Panc1 (cell line): ENCODE results near the gene SGK1. TPM values are rescaled to one million over a fixed set of nuclear protein-coding genes. Genes with fewer than 3 reads are reported as not detected.
"Not testable (repeated sequence)": the region's sequence is repeated elsewhere in the genome, so short reads cannot be mapped to it uniquely, and the experiment has no call there.

ENCODE experiments used
- ATAC-seq: fragments of 200-7000 bp; cut with Tn5 transposase; 2 replicates; pipeline ENCODE4 v1.9.1; 2020; ENCODE audit warnings: mild to moderate bottlenecking, moderate library complexity
- BruUV-seq: library from RNA; stranded (reverse); fragments of 400-500 nt; replicated peaks from 2 replicates; lab custom pipeline; 2021; lab: Mats Ljungman, UMichigan
- CTCF ChIA-PET: fragments of 300-600 bp; sonication (Branson Sonifier 250); formaldehyde crosslinking; loops from one replicate; lab custom pipeline; 2022; ENCODE audit warnings: antibody characterized with exemption; lab: Charles Lee
- POLR2A ChIA-PET: fragments of 300-600 bp; sonication (Branson Sonifier 250); formaldehyde crosslinking; loops from one replicate; lab custom pipeline; 2022; ENCODE audit warnings: antibody characterized with exemption; lab: Charles Lee
- DNase-seq: peaks from one replicate; pipeline ENCODE4 v3.0.0-alpha.2; 2010; ENCODE audit warnings: low read depth, low spot score
- H3K27ac ChIP-seq: 2 replicates; pipeline ENCODE4 v1.5.1; 2011; ENCODE audit warnings: mild to moderate bottlenecking, low read length, inconsistent platforms
- H3K27me3 ChIP-seq: fragments of 200-500 bp; sonication (Bioruptor generic); 2 replicates; pipeline ENCODE4 v1.6.0; 2014; ENCODE audit warnings: low read length, inconsistent platforms; ENCODE audit not compliant: control insufficient read depth, insufficient read depth
- H3K36me3 ChIP-seq: fragments of 200-500 bp; sonication (Bioruptor generic); 2 replicates; pipeline ENCODE4 v1.5.1; 2014; ENCODE audit warnings: inconsistent platforms, mild to moderate bottlenecking, low read length, moderate library complexity; ENCODE audit not compliant: control insufficient read depth, insufficient read depth
- H3K4me1 ChIP-seq: 2 replicates; pipeline ENCODE4 v1.5.1; 2011; ENCODE audit warnings: inconsistent platforms, mild to moderate bottlenecking, low read length, moderate library complexity; ENCODE audit not compliant: control insufficient read depth, insufficient read depth
- H3K4me3 ChIP-seq, 2 experiments: 2 replicates each; pipeline ENCODE4 v1.5.1; 2011 to 2012; ENCODE audit warnings: low read depth in 2 of 2, low read length in 2 of 2, mild to moderate bottlenecking in 2 of 2, inconsistent platforms in 1 of 2, moderate library complexity in 1 of 2
- H3K9me3 ChIP-seq: fragments of 200-500 bp; sonication (Bioruptor generic); 2 replicates; pipeline ENCODE4 v1.5.1; 2014; ENCODE audit warnings: low read depth, mild to moderate bottlenecking, inconsistent platforms, low read length, moderate library complexity; ENCODE audit not compliant: control insufficient read depth, insufficient read depth
- POLR2AphosphoS5 ChIP-seq: IDR thresholded peaks from 2 replicates; pipeline ENCODE4 v1.6.1; 2012; ENCODE audit warnings: mild to moderate bottlenecking, low read depth, low read length, moderate library complexity
- SIN3A ChIP-seq: IDR thresholded peaks from 2 replicates; pipeline ENCODE4 v1.6.1; 2012; ENCODE audit warnings: low read depth, mild to moderate bottlenecking, low read length, moderate library complexity, borderline replicate concordance; ENCODE audit not compliant: insufficient read depth
- TCF7L2 ChIP-seq: IDR thresholded peaks from 2 replicates; pipeline ENCODE4 v1.6.1; 2011; ENCODE audit warnings: mild to moderate bottlenecking, low read depth, low read length, inconsistent platforms
- in situ Hi-C: cut with HindIII; loops from 2 replicates; pipeline ENCODE4 v1.10.0; 2016; ENCODE audit warnings: low sequenced_read_pairs, low pct_unique_long_range_greater_than_20kb
- intact Hi-C: fragments of 100-400 bp; cut with micrococcal nuclease; formaldehyde crosslinking; loops from one replicate; pipeline ENCODE4 v1.10.0; 2022; ENCODE audit not compliant: unreplicated experiment
- total RNA-seq: library from RNA; stranded (reverse); gene quantifications from one replicate; pipeline ENCODE4 v1.2.1, GENCODE V29; 2021; ENCODE audit not compliant: unreplicated experiment
- TF ChIP-seq, protein P1 (sequence below), 2 experiments: IDR thresholded peaks; 2 replicates each; pipeline ENCODE4 v1.6.1; 2011 to 2012; ENCODE audit warnings: low read depth in 2 of 2, control low read depth in 1 of 2, low read length in 1 of 2, mild to moderate bottlenecking in 1 of 2, moderate library complexity in 1 of 2; ENCODE audit not compliant: insufficient read depth in 1 of 2
- TF ChIP-seq, protein P2 (sequence below): fragments of 450-650 bp; IDR thresholded peaks from 2 replicates; pipeline ENCODE4 v1.5.1; 2017; ENCODE audit warnings: mild to moderate bottlenecking

Gene SGK1
- total RNA-seq, 1 experiment from 2014 or later: 7.5 TPM

DNA sequence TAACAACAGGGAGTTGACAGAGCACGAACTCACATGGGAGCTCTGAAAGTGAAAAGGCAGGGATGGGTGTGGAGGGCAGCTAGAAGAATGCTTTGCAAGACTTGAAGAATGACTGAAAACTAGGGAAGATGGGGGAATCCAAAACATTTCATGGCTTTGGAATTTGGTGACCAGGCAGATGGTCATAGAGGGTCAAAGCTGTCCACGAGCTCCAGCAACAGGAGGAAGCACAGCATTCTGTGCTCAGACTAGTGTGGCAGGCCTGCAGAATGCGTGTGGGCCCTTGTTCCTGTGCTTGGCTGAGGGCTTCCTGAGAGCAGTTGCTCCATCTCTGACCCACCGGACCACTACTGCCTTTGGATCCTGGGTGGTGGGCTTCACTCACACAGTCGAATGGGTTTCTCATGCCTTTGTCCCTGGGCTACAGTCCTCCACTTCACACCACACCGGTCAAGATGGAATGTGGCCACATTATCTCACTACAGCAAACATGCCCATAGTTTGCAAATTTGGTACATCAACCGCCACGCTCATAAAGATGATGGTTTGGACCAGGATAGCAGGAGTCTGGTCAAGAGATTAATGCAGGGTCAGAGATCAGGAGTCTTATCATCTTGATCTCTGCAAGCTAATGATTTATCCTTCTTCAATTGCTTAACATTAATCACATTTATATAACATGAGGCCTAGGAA lies 100.7 kb downstream of the SGK1 start:
- CTCF ChIA-PET: no interaction called here
- TF ChIP-seq, protein P1, sequence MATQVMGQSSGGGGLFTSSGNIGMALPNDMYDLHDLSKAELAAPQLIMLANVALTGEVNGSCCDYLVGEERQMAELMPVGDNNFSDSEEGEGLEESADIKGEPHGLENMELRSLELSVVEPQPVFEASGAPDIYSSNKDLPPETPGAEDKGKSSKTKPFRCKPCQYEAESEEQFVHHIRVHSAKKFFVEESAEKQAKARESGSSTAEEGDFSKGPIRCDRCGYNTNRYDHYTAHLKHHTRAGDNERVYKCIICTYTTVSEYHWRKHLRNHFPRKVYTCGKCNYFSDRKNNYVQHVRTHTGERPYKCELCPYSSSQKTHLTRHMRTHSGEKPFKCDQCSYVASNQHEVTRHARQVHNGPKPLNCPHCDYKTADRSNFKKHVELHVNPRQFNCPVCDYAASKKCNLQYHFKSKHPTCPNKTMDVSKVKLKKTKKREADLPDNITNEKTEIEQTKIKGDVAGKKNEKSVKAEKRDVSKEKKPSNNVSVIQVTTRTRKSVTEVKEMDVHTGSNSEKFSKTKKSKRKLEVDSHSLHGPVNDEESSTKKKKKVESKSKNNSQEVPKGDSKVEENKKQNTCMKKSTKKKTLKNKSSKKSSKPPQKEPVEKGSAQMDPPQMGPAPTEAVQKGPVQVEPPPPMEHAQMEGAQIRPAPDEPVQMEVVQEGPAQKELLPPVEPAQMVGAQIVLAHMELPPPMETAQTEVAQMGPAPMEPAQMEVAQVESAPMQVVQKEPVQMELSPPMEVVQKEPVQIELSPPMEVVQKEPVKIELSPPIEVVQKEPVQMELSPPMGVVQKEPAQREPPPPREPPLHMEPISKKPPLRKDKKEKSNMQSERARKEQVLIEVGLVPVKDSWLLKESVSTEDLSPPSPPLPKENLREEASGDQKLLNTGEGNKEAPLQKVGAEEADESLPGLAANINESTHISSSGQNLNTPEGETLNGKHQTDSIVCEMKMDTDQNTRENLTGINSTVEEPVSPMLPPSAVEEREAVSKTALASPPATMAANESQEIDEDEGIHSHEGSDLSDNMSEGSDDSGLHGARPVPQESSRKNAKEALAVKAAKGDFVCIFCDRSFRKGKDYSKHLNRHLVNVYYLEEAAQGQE (IDR thresholded peaks at IDR 0.05; ENCODE audit: insufficient read depth in 1 of 2, low read depth in 2 of 2, low read length in 1 of 2): no peak
- TF ChIP-seq POLR2AphosphoS5: no peak
- TF ChIP-seq, protein P2, sequence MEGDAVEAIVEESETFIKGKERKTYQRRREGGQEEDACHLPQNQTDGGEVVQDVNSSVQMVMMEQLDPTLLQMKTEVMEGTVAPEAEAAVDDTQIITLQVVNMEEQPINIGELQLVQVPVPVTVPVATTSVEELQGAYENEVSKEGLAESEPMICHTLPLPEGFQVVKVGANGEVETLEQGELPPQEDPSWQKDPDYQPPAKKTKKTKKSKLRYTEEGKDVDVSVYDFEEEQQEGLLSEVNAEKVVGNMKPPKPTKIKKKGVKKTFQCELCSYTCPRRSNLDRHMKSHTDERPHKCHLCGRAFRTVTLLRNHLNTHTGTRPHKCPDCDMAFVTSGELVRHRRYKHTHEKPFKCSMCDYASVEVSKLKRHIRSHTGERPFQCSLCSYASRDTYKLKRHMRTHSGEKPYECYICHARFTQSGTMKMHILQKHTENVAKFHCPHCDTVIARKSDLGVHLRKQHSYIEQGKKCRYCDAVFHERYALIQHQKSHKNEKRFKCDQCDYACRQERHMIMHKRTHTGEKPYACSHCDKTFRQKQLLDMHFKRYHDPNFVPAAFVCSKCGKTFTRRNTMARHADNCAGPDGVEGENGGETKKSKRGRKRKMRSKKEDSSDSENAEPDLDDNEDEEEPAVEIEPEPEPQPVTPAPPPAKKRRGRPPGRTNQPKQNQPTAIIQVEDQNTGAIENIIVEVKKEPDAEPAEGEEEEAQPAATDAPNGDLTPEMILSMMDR: no peak
- no peak for TF ChIP-seq TCF7L2
- TF ChIP-seq SIN3A: no peak
- POLR2A ChIA-PET: no interaction called here
- intact Hi-C loops: no loop called here
- H3K4me1 ChIP-seq: no peaks in the 10 kb centered on the region
- H3K36me3 ChIP-seq: no peaks in the 10 kb centered on the region
- no peak for ATAC-seq
- no TSS peak for BruUV-seq
- H3K9me3 ChIP-seq: no peaks in the 10 kb centered on the region
- H3K4me3 ChIP-seq: no peak overlapping the region
- H3K27me3 ChIP-seq: no peaks in the 10 kb centered on the region
- in situ Hi-C loops: no loop called here
- no peak overlapping the region for H3K27ac ChIP-seq
- no peak for DNase-seq

- TF ChIP-seq POLR2AphosphoS5 (no peak), SIN3A (no peak), TCF7L2 (no peak)
- TF ChIP-seq, protein P2: no peak
- TF ChIP-seq, protein P1 (IDR thresholded peaks at IDR 0.05; ENCODE audit: insufficient read depth in 1 of 2, low read depth in 2 of 2, low read length in 1 of 2): no peak
- Histone ChIP-seq H3K27me3 (no peaks in the 10 kb centered on the region), H3K4me1 (no peaks in the 10 kb centered on the region), H3K27ac (no peak overlapping the region), H3K36me3 (no peaks in the 10 kb centered on the region), H3K4me3 (no peak overlapping the region), H3K9me3 (no peaks in the 10 kb centered on the region)
- POLR2A ChIA-PET: no interaction called here
- ATAC-seq: no peak
- in situ Hi-C loops: no loop called here
- CTCF ChIA-PET: no interaction called here
- DNase-seq: no peak
- intact Hi-C loops: no loop called here
- BruUV-seq: no TSS peak
These were observed 101.5 kb downstream of the SGK1 start for GRCh38 chr6:134216301-134217010.

DNA sequence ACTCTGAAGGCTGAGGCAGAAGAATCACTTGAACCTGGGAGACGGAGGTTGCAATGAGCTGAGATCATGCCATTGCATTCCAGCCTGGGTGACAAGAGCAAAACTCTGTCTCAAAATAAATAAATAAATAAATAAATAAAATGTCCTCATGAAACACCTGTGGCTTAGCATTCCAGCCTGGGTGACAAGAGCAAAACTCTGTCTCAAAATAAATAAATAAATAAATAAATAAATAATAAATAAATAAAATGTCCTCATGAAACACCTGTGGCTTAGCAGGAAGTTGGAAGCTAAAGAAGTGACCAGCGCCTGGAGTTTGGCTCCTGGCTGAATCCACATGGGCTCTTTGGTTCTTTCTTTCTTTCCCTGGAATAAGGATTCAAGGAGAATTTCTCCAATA lies 104.5 kb downstream of the SGK1 start:
- intact Hi-C loops, H3K27ac ChIP-seq, H3K9me3 ChIP-seq, H3K27me3 ChIP-seq, BruUV-seq, DNase-seq, POLR2A ChIA-PET, H3K36me3 ChIP-seq, CTCF ChIA-PET, H3K4me1 ChIP-seq, ATAC-seq, in situ Hi-C loops, H3K4me3 ChIP-seq: not testable (repeated sequence)
